Measurements from ENCODE around the gene LPAR4. TPM values are rescaled to one million over a fixed set of nuclear protein-coding genes. Genes with fewer than 3 reads are reported as not detected.

Gene LPAR4
- total RNA-seq, 1 donor: under 0.01 TPM

DNA sequence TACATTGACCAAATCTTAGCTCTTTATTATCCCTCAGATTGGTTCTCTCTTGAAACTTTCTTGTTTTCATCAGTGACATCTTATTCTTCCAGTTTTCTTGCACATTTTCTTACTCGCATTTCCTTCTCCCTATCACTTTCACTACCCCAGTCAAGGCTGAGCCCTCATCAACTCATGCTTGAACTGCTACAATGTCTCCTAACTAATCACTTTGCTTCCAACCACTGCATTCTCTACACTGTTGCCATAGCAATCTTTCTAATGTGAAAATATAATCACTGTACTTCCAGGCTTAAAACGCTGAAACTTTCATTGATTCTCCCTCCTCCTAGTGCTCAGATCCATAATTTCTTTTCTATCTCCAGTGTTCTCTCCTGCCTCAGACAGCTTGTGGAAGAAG lies 22.2 kb upstream of the LPAR4 start:
- no peak overlapping the region for H3K4me3 ChIP-seq (ENCODE audit: low read depth, low read length)
- TF ChIP-seq, protein P1, sequence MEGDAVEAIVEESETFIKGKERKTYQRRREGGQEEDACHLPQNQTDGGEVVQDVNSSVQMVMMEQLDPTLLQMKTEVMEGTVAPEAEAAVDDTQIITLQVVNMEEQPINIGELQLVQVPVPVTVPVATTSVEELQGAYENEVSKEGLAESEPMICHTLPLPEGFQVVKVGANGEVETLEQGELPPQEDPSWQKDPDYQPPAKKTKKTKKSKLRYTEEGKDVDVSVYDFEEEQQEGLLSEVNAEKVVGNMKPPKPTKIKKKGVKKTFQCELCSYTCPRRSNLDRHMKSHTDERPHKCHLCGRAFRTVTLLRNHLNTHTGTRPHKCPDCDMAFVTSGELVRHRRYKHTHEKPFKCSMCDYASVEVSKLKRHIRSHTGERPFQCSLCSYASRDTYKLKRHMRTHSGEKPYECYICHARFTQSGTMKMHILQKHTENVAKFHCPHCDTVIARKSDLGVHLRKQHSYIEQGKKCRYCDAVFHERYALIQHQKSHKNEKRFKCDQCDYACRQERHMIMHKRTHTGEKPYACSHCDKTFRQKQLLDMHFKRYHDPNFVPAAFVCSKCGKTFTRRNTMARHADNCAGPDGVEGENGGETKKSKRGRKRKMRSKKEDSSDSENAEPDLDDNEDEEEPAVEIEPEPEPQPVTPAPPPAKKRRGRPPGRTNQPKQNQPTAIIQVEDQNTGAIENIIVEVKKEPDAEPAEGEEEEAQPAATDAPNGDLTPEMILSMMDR (IDR thresholded peaks at IDR 0.05; ENCODE audit: insufficient read depth, low read depth, low read length): no peak
- no peak for DNase-seq (ENCODE audit: low read depth)

GRCh38 chrX:78746496-78746895 lies 1.0 kb upstream of the LPAR4 start:
- no peak for DNase-seq (ENCODE audit: low read depth)
- H3K4me3 ChIP-seq (ENCODE audit: low read depth, low read length): no peak overlapping the region
- TF ChIP-seq, protein P1 (IDR thresholded peaks at IDR 0.05; ENCODE audit: insufficient read depth, low read depth, low read length): no peak

GRCh38 chrX:78747971-78748370 lies 451 bp downstream of the LPAR4 start:
- H3K4me3 ChIP-seq (ENCODE audit: low read depth, low read length): peak overlapping the region; percentile 14
- TF ChIP-seq, protein P1 (IDR thresholded peaks at IDR 0.05; ENCODE audit: insufficient read depth, low read depth, low read length): no peak
- no peak for DNase-seq (ENCODE audit: low read depth)

GRCh38 chrX:78748846-78749245 lies 1.3 kb downstream of the LPAR4 start:
- DNase-seq (ENCODE audit: low read depth): no peak
- H3K4me3 ChIP-seq (ENCODE audit: low read depth, low read length): no peak overlapping the region
- TF ChIP-seq, protein P1 (IDR thresholded peaks at IDR 0.05; ENCODE audit: insufficient read depth, low read depth, low read length): no peak

DNA sequence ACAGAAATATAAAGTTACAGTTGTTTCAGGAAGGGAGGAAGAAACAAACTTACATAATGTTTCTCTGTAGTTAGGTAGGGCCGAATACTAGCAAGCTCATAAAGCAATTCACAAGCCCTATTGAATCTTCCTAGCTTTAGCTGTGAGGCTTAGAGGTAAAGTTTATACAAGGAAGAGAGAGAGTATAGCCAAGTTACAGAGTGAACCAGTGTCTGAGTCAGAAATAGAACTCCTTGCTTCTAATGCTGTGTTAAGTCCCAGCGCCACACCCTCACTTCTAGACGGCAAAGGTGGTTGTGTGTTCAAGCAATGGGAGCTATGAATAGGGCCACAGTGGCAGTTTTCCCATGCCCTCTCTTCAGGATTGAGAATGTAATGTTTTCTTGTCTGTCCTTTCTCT lies 6.1 kb downstream of the LPAR4 start:
- no peak overlapping the region for H3K4me3 ChIP-seq (ENCODE audit: low read depth, low read length)
- TF ChIP-seq, protein P1 (IDR thresholded peaks at IDR 0.05; ENCODE audit: insufficient read depth, low read depth, low read length): no peak
- no peak for DNase-seq (ENCODE audit: low read depth)

GRCh38 chrX:78754917-78755316 lies 7.4 kb downstream of the LPAR4 start:
- TF ChIP-seq, protein P1 (IDR thresholded peaks at IDR 0.05; ENCODE audit: insufficient read depth, low read depth, low read length): no peak
- H3K4me3 ChIP-seq (ENCODE audit: low read depth, low read length): no peak overlapping the region
- DNase-seq (ENCODE audit: low read depth): no peak

DNA sequence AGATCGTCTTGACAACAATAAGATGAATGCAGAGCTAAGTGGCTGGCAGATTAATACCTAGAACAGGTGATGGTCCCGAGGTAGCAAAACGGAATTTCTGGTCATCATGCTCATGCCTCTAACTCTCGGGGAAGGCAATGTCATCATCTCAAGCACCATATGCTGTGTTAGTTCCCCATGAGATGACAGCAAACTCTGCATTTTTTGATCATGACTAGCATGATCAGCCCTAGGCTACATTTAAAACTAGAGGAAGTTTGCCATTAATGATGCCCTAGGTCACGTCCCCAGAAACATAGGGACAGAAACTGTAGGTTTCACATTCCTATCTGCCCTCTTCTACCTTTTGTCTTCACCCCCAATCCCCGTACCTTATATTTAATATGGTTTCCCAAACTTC lies 11.6 kb downstream of the LPAR4 start:
- no peak for DNase-seq (ENCODE audit: low read depth)

More for the DNA sequence above, 11.6 kb downstream of the LPAR4 start:
- H3K4me3 ChIP-seq (ENCODE audit: low read depth, low read length): no peak overlapping the region
- TF ChIP-seq, protein P1 (IDR thresholded peaks at IDR 0.05; ENCODE audit: insufficient read depth, low read depth, low read length): no peak

Data from fibroblast of villous mesenchyme (primary cell).